H1 (cell line): Measurements from ENCODE around the gene SPHK1. TPM values are rescaled to one million over a fixed set of nuclear protein-coding genes. Genes with fewer than 3 reads are reported as not detected.

Source experiments
- ATF2 ChIP-seq: IDR thresholded peaks from 2 replicates; pipeline ENCODE4 v1.6.1; 2012; ENCODE audit warnings: low read length, inconsistent platforms
- polyA plus RNA-seq, 7 experiments: library from polyadenylated mRNA; depleted of rRNA in 3 of 7; stranded (reverse) in 5 of 7; unstranded in 2 of 7; fragments of >200 nt in 5 of 7; fragments of 200-250 nt in 2 of 7; gene quantifications; 1 replicate in 5 of 7; 2 replicates in 1 of 7; 4 replicates in 1 of 7; pipeline versions ENCODE4 v1.2.1 to v1.2.3, GENCODE V29; 2011 to 2013; ENCODE audit warnings: missing spikeins in 2 of 7, mixed read lengths in 2 of 7
- total RNA-seq: library from RNA; stranded (reverse); fragmentation: NEBNext Ultra II Directional; extraction: Animal tissue kit (Norgen Biotek cat#: 25700); gene quantifications from 2 replicates; pipeline ENCODE4 v1.2.1, GENCODE V29; 2021

SPHK1 gene
- total and polyA plus RNA-seq, 2 of the 8 experiments (the other 6 are each of a cell fraction or from before 2014, with no cell fraction given) = 2.4 TPM

DNA sequence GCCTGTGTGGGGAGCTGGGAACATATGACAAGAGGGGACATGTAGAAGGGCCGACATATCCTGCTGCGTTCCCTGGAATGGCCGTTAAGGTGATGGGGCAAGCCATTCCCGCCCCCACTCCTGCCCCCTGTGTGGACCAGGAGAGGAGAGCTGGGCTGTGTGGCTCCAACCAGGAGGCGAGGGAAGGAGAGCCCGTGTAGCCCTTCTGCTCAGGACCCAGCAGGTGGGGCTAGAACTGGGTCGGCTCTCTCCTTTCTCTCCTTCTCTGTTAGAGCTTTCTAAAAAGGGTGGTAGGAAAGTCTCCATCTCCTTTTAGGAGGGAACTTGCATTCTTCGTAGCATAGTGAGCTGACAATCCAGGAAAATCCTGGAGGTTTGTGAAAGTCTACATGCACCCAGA, 12.8 kb downstream of the SPHK1 start (continued):
- TF ChIP-seq ATF2 = no peak
- TF ChIP-seq, all 59 proteins: peak for 0
